Panc1 (cell line): ENCODE results near the gene HK2. TPM values are rescaled to one million over a fixed set of nuclear protein-coding genes. Genes with fewer than 3 reads are reported as not detected.

Experiments
- ATAC-seq: fragments of 200-7000 bp; cut with Tn5 transposase; 2 replicates; pipeline ENCODE4 v1.9.1; 2020; ENCODE audit warnings: mild to moderate bottlenecking, moderate library complexity
- BruUV-seq: library from RNA; stranded (reverse); fragments of 400-500 nt; replicated peaks from 2 replicates; lab custom pipeline; 2021; lab: Mats Ljungman, UMichigan
- CTCF ChIA-PET: fragments of 300-600 bp; sonication (Branson Sonifier 250); formaldehyde crosslinking; loops from one replicate; lab custom pipeline; 2022; ENCODE audit warnings: antibody characterized with exemption; lab: Charles Lee
- POLR2A ChIA-PET: fragments of 300-600 bp; sonication (Branson Sonifier 250); formaldehyde crosslinking; loops from one replicate; lab custom pipeline; 2022; ENCODE audit warnings: antibody characterized with exemption; lab: Charles Lee
- DNase-seq: peaks from one replicate; pipeline ENCODE4 v3.0.0-alpha.2; 2010; ENCODE audit warnings: low read depth, low spot score
- H3K27ac ChIP-seq: 2 replicates; pipeline ENCODE4 v1.5.1; 2011; ENCODE audit warnings: mild to moderate bottlenecking, low read length, inconsistent platforms
- H3K27me3 ChIP-seq: fragments of 200-500 bp; sonication (Bioruptor generic); 2 replicates; pipeline ENCODE4 v1.6.0; 2014; ENCODE audit warnings: low read length, inconsistent platforms; ENCODE audit not compliant: control insufficient read depth, insufficient read depth
- H3K36me3 ChIP-seq: fragments of 200-500 bp; sonication (Bioruptor generic); 2 replicates; pipeline ENCODE4 v1.5.1; 2014; ENCODE audit warnings: inconsistent platforms, mild to moderate bottlenecking, low read length, moderate library complexity; ENCODE audit not compliant: control insufficient read depth, insufficient read depth
- H3K4me1 ChIP-seq: 2 replicates; pipeline ENCODE4 v1.5.1; 2011; ENCODE audit warnings: inconsistent platforms, mild to moderate bottlenecking, low read length, moderate library complexity; ENCODE audit not compliant: control insufficient read depth, insufficient read depth
- H3K4me3 ChIP-seq, 2 experiments: 2 replicates each; pipeline ENCODE4 v1.5.1; 2011 to 2012; ENCODE audit warnings: low read depth in 2 of 2, low read length in 2 of 2, mild to moderate bottlenecking in 2 of 2, inconsistent platforms in 1 of 2, moderate library complexity in 1 of 2
- H3K9me3 ChIP-seq: fragments of 200-500 bp; sonication (Bioruptor generic); 2 replicates; pipeline ENCODE4 v1.5.1; 2014; ENCODE audit warnings: low read depth, mild to moderate bottlenecking, inconsistent platforms, low read length, moderate library complexity; ENCODE audit not compliant: control insufficient read depth, insufficient read depth
- POLR2AphosphoS5 ChIP-seq: IDR thresholded peaks from 2 replicates; pipeline ENCODE4 v1.6.1; 2012; ENCODE audit warnings: mild to moderate bottlenecking, low read depth, low read length, moderate library complexity
- SIN3A ChIP-seq: IDR thresholded peaks from 2 replicates; pipeline ENCODE4 v1.6.1; 2012; ENCODE audit warnings: low read depth, mild to moderate bottlenecking, low read length, moderate library complexity, borderline replicate concordance; ENCODE audit not compliant: insufficient read depth
- TCF7L2 ChIP-seq: IDR thresholded peaks from 2 replicates; pipeline ENCODE4 v1.6.1; 2011; ENCODE audit warnings: mild to moderate bottlenecking, low read depth, low read length, inconsistent platforms
- in situ Hi-C: cut with HindIII; loops from 2 replicates; pipeline ENCODE4 v1.10.0; 2016; ENCODE audit warnings: low sequenced_read_pairs, low pct_unique_long_range_greater_than_20kb
- intact Hi-C: fragments of 100-400 bp; cut with micrococcal nuclease; formaldehyde crosslinking; loops from one replicate; pipeline ENCODE4 v1.10.0; 2022; ENCODE audit not compliant: unreplicated experiment
- total RNA-seq: library from RNA; stranded (reverse); gene quantifications from one replicate; pipeline ENCODE4 v1.2.1, GENCODE V29; 2021; ENCODE audit not compliant: unreplicated experiment
- TF ChIP-seq, protein P1 (sequence below): fragments of 450-650 bp; IDR thresholded peaks from 2 replicates; pipeline ENCODE4 v1.5.1; 2017; ENCODE audit warnings: mild to moderate bottlenecking
- TF ChIP-seq, protein P2 (sequence below), 2 experiments: IDR thresholded peaks; 2 replicates each; pipeline ENCODE4 v1.6.1; 2011 to 2012; ENCODE audit warnings: low read depth in 2 of 2, control low read depth in 1 of 2, low read length in 1 of 2, mild to moderate bottlenecking in 1 of 2, moderate library complexity in 1 of 2; ENCODE audit not compliant: insufficient read depth in 1 of 2

The HK2 gene
- total RNA-seq, 1 experiment from 2014 or later, result 1.7 TPM

DNA sequence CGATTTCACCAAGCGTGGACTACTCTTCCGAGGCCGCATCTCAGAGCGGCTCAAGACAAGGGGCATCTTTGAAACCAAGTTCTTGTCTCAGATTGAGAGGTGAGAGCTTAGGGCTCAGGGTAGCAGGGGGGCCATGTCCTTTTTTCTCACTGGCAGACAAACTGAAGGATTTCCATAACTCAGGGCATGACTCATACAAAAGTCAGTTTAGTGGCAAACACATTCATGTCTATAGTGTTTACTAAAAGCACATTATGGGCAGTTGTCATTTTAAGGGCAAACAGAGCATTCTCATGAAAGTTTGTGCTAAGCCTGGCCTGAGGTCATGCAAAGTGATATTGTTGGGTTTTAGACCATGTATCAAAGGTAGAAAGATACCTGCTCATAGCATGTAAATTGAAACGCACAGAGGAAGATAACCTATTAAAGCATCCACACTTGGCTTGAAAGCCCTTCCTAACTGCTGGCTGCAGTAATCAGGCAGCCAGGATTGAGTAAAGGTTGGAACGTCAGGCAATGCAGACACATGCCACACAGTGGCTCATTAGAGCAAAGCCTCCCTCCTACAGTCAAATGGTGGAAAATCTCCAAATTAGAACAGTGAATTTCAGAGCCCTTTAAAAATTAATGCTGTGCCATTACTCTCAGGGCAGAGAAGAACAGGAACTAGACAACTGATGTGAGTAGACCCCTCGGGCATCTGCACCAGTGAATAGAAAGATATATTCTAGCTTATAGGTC is 54.2 kb downstream of the HK2 start:
- no peaks in the 10 kb centered on the region for H3K9me3 ChIP-seq
- intact Hi-C loops (no loop called here), in situ Hi-C loops (no loop called here)
- H3K36me3 ChIP-seq, result no peaks in the 10 kb centered on the region
- CTCF ChIA-PET, result no interaction called here
- POLR2A ChIA-PET, result no interaction called here
- no TSS peak for BruUV-seq
- no peak overlapping the region for H3K4me3 ChIP-seq
- no peak overlapping the region for H3K27ac ChIP-seq
- H3K27me3 ChIP-seq, result no peaks in the 10 kb centered on the region
- H3K4me1 ChIP-seq, result peaks cover 3% of the 10 kb centered on the region; the same call in 1 of the 2 replicates
- ATAC-seq (peak; percentile 70; the same call in 1 of the 2 replicates), DNase-seq (no peak)
- TF ChIP-seq, protein P1, sequence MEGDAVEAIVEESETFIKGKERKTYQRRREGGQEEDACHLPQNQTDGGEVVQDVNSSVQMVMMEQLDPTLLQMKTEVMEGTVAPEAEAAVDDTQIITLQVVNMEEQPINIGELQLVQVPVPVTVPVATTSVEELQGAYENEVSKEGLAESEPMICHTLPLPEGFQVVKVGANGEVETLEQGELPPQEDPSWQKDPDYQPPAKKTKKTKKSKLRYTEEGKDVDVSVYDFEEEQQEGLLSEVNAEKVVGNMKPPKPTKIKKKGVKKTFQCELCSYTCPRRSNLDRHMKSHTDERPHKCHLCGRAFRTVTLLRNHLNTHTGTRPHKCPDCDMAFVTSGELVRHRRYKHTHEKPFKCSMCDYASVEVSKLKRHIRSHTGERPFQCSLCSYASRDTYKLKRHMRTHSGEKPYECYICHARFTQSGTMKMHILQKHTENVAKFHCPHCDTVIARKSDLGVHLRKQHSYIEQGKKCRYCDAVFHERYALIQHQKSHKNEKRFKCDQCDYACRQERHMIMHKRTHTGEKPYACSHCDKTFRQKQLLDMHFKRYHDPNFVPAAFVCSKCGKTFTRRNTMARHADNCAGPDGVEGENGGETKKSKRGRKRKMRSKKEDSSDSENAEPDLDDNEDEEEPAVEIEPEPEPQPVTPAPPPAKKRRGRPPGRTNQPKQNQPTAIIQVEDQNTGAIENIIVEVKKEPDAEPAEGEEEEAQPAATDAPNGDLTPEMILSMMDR, result 0 out of 2 replicates have a peak, but pooled peaks have one; percentile 19
- TF ChIP-seq TCF7L2, result no peak

DNA sequence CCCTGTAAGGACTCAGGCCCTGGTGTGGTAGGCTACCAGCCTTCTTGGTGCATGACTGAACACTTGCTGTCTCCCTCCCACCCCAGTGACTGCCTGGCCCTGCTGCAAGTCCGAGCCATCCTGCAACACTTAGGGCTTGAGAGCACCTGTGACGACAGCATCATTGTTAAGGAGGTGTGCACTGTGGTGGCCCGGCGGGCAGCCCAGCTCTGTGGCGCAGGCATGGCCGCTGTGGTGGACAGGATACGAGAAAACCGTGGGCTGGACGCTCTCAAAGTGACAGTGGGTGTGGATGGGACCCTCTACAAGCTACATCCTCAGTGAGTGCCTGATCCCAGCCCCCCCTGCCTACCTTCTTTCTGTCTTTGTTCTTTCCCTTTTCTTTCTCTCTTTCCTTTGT is 55.2 kb downstream of the HK2 start:
- no TSS peak for BruUV-seq
- Histone ChIP-seq H3K27ac (no peak overlapping the region), H3K9me3 (no peaks in the 10 kb centered on the region), H3K36me3 (no peaks in the 10 kb centered on the region), H3K4me3 (no peak overlapping the region), H3K4me1 (peaks cover 3% of the 10 kb centered on the region; the same call in 1 of the 2 replicates), H3K27me3 (no peaks in the 10 kb centered on the region)
- DNase-seq, result no peak
- CTCF ChIA-PET, result no interaction called here
- in situ Hi-C loops (no loop called here), intact Hi-C loops (no loop called here)
- ATAC-seq, result no peak
- TF ChIP-seq POLR2AphosphoS5 (no peak), SIN3A (no peak), TCF7L2 (no peak)
- TF ChIP-seq, protein P2, sequence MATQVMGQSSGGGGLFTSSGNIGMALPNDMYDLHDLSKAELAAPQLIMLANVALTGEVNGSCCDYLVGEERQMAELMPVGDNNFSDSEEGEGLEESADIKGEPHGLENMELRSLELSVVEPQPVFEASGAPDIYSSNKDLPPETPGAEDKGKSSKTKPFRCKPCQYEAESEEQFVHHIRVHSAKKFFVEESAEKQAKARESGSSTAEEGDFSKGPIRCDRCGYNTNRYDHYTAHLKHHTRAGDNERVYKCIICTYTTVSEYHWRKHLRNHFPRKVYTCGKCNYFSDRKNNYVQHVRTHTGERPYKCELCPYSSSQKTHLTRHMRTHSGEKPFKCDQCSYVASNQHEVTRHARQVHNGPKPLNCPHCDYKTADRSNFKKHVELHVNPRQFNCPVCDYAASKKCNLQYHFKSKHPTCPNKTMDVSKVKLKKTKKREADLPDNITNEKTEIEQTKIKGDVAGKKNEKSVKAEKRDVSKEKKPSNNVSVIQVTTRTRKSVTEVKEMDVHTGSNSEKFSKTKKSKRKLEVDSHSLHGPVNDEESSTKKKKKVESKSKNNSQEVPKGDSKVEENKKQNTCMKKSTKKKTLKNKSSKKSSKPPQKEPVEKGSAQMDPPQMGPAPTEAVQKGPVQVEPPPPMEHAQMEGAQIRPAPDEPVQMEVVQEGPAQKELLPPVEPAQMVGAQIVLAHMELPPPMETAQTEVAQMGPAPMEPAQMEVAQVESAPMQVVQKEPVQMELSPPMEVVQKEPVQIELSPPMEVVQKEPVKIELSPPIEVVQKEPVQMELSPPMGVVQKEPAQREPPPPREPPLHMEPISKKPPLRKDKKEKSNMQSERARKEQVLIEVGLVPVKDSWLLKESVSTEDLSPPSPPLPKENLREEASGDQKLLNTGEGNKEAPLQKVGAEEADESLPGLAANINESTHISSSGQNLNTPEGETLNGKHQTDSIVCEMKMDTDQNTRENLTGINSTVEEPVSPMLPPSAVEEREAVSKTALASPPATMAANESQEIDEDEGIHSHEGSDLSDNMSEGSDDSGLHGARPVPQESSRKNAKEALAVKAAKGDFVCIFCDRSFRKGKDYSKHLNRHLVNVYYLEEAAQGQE (IDR thresholded peaks at IDR 0.05; ENCODE audit: insufficient read depth in 1 of 2, low read depth in 2 of 2, low read length in 1 of 2), result no peak
- TF ChIP-seq, protein P1, result no peak
- POLR2A ChIA-PET, result no interaction called here
